ENCODE measurements around the gene SPSB4. TPM values are rescaled to one million over a fixed set of nuclear protein-coding genes. Genes with fewer than 3 reads are reported as not detected.

The SPSB4 gene
- total and polyA plus RNA-seq, 4 donors, result 0.19 to 1.9 (median 0.87) TPM

DNA sequence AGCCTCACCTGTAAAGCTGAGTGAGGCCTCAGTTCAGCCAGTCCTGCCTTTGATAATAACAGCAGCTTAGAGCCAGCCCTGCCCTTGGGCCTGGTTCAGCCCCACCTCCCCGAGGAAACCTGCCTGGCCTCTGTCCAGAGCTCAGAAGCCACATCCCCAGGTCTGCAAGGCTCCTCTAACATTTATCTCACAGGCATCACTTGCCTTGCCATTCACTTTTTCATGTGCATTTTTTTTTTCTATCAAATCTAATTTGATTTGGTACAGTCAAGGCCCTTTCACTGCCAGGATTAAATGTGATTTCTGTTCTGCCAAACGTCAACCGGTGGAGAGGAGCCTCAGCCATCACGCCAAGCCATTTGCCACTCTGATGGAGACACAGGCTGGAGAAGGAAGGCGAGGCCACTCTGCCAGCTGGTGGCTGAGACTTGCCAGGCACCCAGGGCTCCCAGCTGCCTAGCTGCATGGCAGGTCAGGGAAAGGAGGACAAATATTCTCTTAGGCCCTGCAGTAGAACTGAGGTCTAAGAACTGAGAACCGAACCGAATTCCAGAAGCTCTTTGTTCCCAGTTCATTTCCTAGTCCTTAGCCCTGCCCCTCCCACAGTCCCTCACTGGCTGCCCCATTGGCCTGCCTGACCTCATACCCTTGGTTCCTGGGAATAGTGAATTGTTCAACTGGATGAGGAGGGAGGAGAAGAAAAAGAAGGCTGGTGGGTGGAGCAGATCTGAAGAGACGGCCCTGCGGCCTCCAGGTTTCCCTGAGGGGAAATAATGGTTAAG is 76.4 kb downstream of the SPSB4 start:
- TF ChIP-seq TAF1 (conservative IDR thresholded peaks at IDR 0.05) (no peak), YY1 (IDR thresholded peaks at IDR 0.05) (no peak), FOXA2 (IDR thresholded peaks at IDR 0.05) (no peak), ZBTB33 (IDR thresholded peaks at IDR 0.05) (no peak), EGR1 (IDR thresholded peaks at IDR 0.05; ENCODE audit: low read depth in 2 of 2) (no peak), JUND (IDR thresholded peaks at IDR 0.05) (no peak), HNF4A (conservative IDR thresholded peaks at IDR 0.05) (no peak), SP1 (IDR thresholded peaks at IDR 0.05) (no peak), REST (IDR thresholded peaks at IDR 0.05) (no peak)
- Histone ChIP-seq H3K9me3 (ENCODE audit: control insufficient read depth in 4 of 4, low read length in 3 of 4) (peaks cover 0 to 5% (median under 1%) of the 10 kb centered on the region in 4 donors), H3K9ac (ENCODE audit: low read depth in 1 of 2, low read length in 2 of 2) (no peak overlapping the region), H3K36me3 (ENCODE audit: control insufficient read depth in 4 of 4, insufficient read depth in 3 of 4, low read depth in 1 of 4, low read length in 3 of 4) (no peaks in the 10 kb centered on the region), H3K27ac (ENCODE audit: low read depth in 1 of 2, low read length in 2 of 2) (no peak overlapping the region), H3K27me3 (ENCODE audit: control insufficient read depth in 4 of 4, insufficient read depth in 4 of 4, low read length in 3 of 4) (peaks cover 0 to 2% (median under 1%) of the 10 kb centered on the region in 4 donors), H3K4me1 (ENCODE audit: control insufficient read depth in 4 of 4, insufficient read depth in 4 of 4, low read length in 3 of 4) (no peaks in the 10 kb centered on the region), H3K4me3 (ENCODE audit: low read depth in 1 of 3, low read length in 3 of 3) (no peak overlapping the region)
- 89% methylated on average over 9 of the region's 9 CpGs for WGBS
- no peak for DNase-seq (ENCODE audit: low spot score)

- no peak for DNase-seq (ENCODE audit: low spot score)
- no peak overlapping the region for H3K27ac ChIP-seq (ENCODE audit: low read depth in 1 of 2, low read length in 2 of 2)
- H3K4me3 ChIP-seq (ENCODE audit: low read depth in 1 of 3, low read length in 3 of 3), result no peak overlapping the region
- TF ChIP-seq MAX (IDR thresholded peaks at IDR 0.05) (no peak), REST (IDR thresholded peaks at IDR 0.05) (no peak), FOXA2 (IDR thresholded peaks at IDR 0.05) (no peak), JUND (IDR thresholded peaks at IDR 0.05) (no peak), RAD21 (IDR thresholded peaks at IDR 0.05) (no peak), YY1 (IDR thresholded peaks at IDR 0.05) (no peak), HNF4A (conservative IDR thresholded peaks at IDR 0.05) (no peak), RXRA (IDR thresholded peaks at IDR 0.05) (no peak), ZBTB33 (IDR thresholded peaks at IDR 0.05) (no peak), NR2F2 (IDR thresholded peaks at IDR 0.05) (no peak), FOXA1 (IDR thresholded peaks at IDR 0.05) (no peak), EGR1 (IDR thresholded peaks at IDR 0.05; ENCODE audit: low read depth in 2 of 2) (no peak)
- TF ChIP-seq, protein P1, sequence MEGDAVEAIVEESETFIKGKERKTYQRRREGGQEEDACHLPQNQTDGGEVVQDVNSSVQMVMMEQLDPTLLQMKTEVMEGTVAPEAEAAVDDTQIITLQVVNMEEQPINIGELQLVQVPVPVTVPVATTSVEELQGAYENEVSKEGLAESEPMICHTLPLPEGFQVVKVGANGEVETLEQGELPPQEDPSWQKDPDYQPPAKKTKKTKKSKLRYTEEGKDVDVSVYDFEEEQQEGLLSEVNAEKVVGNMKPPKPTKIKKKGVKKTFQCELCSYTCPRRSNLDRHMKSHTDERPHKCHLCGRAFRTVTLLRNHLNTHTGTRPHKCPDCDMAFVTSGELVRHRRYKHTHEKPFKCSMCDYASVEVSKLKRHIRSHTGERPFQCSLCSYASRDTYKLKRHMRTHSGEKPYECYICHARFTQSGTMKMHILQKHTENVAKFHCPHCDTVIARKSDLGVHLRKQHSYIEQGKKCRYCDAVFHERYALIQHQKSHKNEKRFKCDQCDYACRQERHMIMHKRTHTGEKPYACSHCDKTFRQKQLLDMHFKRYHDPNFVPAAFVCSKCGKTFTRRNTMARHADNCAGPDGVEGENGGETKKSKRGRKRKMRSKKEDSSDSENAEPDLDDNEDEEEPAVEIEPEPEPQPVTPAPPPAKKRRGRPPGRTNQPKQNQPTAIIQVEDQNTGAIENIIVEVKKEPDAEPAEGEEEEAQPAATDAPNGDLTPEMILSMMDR (IDR thresholded peaks at IDR 0.05; ENCODE audit: low read depth, low read length, missing input control), result no peak
- TF ChIP-seq, protein P2, sequence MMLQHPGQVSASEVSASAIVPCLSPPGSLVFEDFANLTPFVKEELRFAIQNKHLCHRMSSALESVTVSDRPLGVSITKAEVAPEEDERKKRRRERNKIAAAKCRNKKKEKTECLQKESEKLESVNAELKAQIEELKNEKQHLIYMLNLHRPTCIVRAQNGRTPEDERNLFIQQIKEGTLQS (IDR thresholded peaks at IDR 0.05), result no peak
Observed at GRCh38 chr3:141128126-141128777, 77.1 kb downstream of the SPSB4 start.

More at GRCh38 chr3:141128126-141128777, 77.1 kb downstream of the SPSB4 start:
- Histone ChIP-seq H3K27me3 (ENCODE audit: control insufficient read depth in 4 of 4, insufficient read depth in 4 of 4, low read length in 3 of 4) (peaks cover 0 to 2% (median 0%) of the 10 kb centered on the region in 4 donors), H3K36me3 (ENCODE audit: control insufficient read depth in 4 of 4, insufficient read depth in 3 of 4, low read depth in 1 of 4, low read length in 3 of 4) (no peaks in the 10 kb centered on the region), H3K9ac (ENCODE audit: low read depth in 1 of 2, low read length in 2 of 2) (no peak overlapping the region), H3K4me1 (ENCODE audit: control insufficient read depth in 4 of 4, insufficient read depth in 4 of 4, low read length in 3 of 4) (no peaks in the 10 kb centered on the region), H3K9me3 (ENCODE audit: control insufficient read depth in 4 of 4, low read length in 3 of 4) (peaks cover 0 to 5% (median under 1%) of the 10 kb centered on the region in 4 donors)
- WGBS, result 83% methylated on average over 5 of the region's 5 CpGs

Data from liver (tissue), 9 donors.